Stomach smooth muscle (tissue), 2 donors: ENCODE data around the gene IL2RA.

Experiments used
- H3K27ac ChIP-seq: one replicate; pipeline ENCODE4 v1.7.0; 2013; ENCODE audit warnings: mild to moderate bottlenecking, low read length, inconsistent platforms
- H3K27me3 ChIP-seq, 2 donors: one replicate each; pipeline ENCODE4 v1.7.0; 2013; ENCODE audit warnings: low read length in 2 of 2; ENCODE audit not compliant: insufficient read depth in 2 of 2, control insufficient read depth in 1 of 2
- H3K36me3 ChIP-seq, 2 donors: one replicate each; pipeline ENCODE4 v1.7.0; 2013; ENCODE audit warnings: low read length in 2 of 2; ENCODE audit not compliant: control insufficient read depth in 2 of 2, insufficient read depth in 2 of 2
- H3K4me1 ChIP-seq: one replicate; pipeline ENCODE4 v1.7.0; 2013; ENCODE audit warnings: low read length; ENCODE audit not compliant: control insufficient read depth, insufficient read depth
- H3K4me3 ChIP-seq, 2 donors: one replicate each; pipeline ENCODE4 v1.7.0; 2013; ENCODE audit warnings: low read length in 2 of 2
- H3K9ac ChIP-seq, 2 donors: one replicate each; pipeline ENCODE4 v1.7.0; 2013; ENCODE audit warnings: low read length in 2 of 2, mild to moderate bottlenecking in 1 of 2
- H3K9me3 ChIP-seq, 2 donors: one replicate each; pipeline ENCODE4 v1.7.0; 2013; ENCODE audit warnings: low read length in 2 of 2; ENCODE audit not compliant: control insufficient read depth in 2 of 2
- donor health status: healthy.
- donor health status: Pancreatic carcinoma.

IL2RA gene

GRCh38 chr10:5999440-6000165 lies 62.6 kb downstream of the IL2RA start:
- Histone ChIP-seq H3K9ac (no peak overlapping the region), H3K27ac (no peak overlapping the region), H3K4me1 (no peaks in the 10 kb centered on the region), H3K9me3 (no peaks in the 10 kb centered on the region), H3K27me3 (peaks cover 0 to 5% of the 10 kb centered on the region in 2 donors), H3K36me3 (no peaks in the 10 kb centered on the region), H3K4me3 (no peak overlapping the region)

GRCh38 chr10:5996696-5997095 lies 65.5 kb downstream of the IL2RA start:
- no peaks in the 10 kb centered on the region for H3K36me3 ChIP-seq
- H3K27ac ChIP-seq: no peak overlapping the region
- H3K4me1 ChIP-seq: no peaks in the 10 kb centered on the region
- no peak overlapping the region for H3K9ac ChIP-seq
- peaks cover 0 to 3% of the 10 kb centered on the region in 2 donors for H3K9me3 ChIP-seq
- H3K4me3 ChIP-seq: no peak overlapping the region
- peaks cover 0 to 5% of the 10 kb centered on the region in 2 donors for H3K27me3 ChIP-seq

- Histone ChIP-seq H3K27me3 (no peaks in the 10 kb centered on the region), H3K4me1 (no peaks in the 10 kb centered on the region), H3K9ac (no peak overlapping the region), H3K9me3 (peaks cover 0 to 3% of the 10 kb centered on the region in 2 donors), H3K4me3 (no peak overlapping the region), H3K27ac (no peak overlapping the region), H3K36me3 (no peaks in the 10 kb centered on the region)
These were observed 69.8 kb downstream of the IL2RA start for GRCh38 chr10:5992398-5992797.

GRCh38 chr10:5991708-5992107 lies 70.5 kb downstream of the IL2RA start:
- Histone ChIP-seq H3K4me1 (no peaks in the 10 kb centered on the region), H3K27me3 (no peaks in the 10 kb centered on the region), H3K36me3 (no peaks in the 10 kb centered on the region), H3K9ac (no peak overlapping the region), H3K4me3 (no peak overlapping the region), H3K27ac (no peak overlapping the region), H3K9me3 (peaks cover 0 to 3% of the 10 kb centered on the region in 2 donors)

GRCh38 chr10:5989756-5990155 lies 72.4 kb downstream of the IL2RA start:
- Histone ChIP-seq H3K4me1 (no peaks in the 10 kb centered on the region), H3K9me3 (peaks cover 0 to 3% of the 10 kb centered on the region in 2 donors), H3K36me3 (no peaks in the 10 kb centered on the region), H3K27me3 (no peaks in the 10 kb centered on the region), H3K9ac (no peak overlapping the region), H3K27ac (no peak overlapping the region), H3K4me3 (no peak overlapping the region)

GRCh38 chr10:5988336-5988920 lies 73.7 kb downstream of the IL2RA start:
- peaks cover 0 to 3% of the 10 kb centered on the region in 2 donors for H3K9me3 ChIP-seq
- no peaks in the 10 kb centered on the region for H3K36me3 ChIP-seq
- no peak overlapping the region for H3K9ac ChIP-seq
- H3K4me3 ChIP-seq: no peak overlapping the region
- H3K27me3 ChIP-seq: peaks cover 0 to 5% of the 10 kb centered on the region in 2 donors
- H3K27ac ChIP-seq: peak overlapping the region; percentile 24
- H3K4me1 ChIP-seq: peaks cover 3% of the 10 kb centered on the region

- no peak overlapping the region for H3K9ac ChIP-seq
- no peaks in the 10 kb centered on the region for H3K9me3 ChIP-seq
- no peaks in the 10 kb centered on the region for H3K36me3 ChIP-seq
- H3K27me3 ChIP-seq: peaks cover 0 to 5% of the 10 kb centered on the region in 2 donors
- peaks cover 3% of the 10 kb centered on the region for H3K4me1 ChIP-seq
- H3K27ac ChIP-seq: peak overlapping the region; percentile 24
- no peak overlapping the region for H3K4me3 ChIP-seq
These were observed 74.4 kb downstream of the IL2RA start for GRCh38 chr10:5987747-5988146.

GRCh38 chr10:5985029-5985428 lies 77.1 kb downstream of the IL2RA start:
- Histone ChIP-seq H3K27ac (no peak overlapping the region), H3K36me3 (no peaks in the 10 kb centered on the region)

GRCh38 chr10:5983774-5984173 lies 78.4 kb downstream of the IL2RA start:
- Histone ChIP-seq H3K9me3 (no peaks in the 10 kb centered on the region), H3K9ac (no peak overlapping the region), H3K27ac (no peak overlapping the region)

More at GRCh38 chr10:5985029-5985428, 77.1 kb downstream of the IL2RA start:
- H3K9me3 ChIP-seq: no peaks in the 10 kb centered on the region
- H3K9ac ChIP-seq: no peak overlapping the region
- H3K4me1 ChIP-seq: peaks cover 3% of the 10 kb centered on the region
- H3K4me3 ChIP-seq: no peak overlapping the region
- peaks cover 0 to 5% of the 10 kb centered on the region in 2 donors for H3K27me3 ChIP-seq

GRCh38 chr10:5981529-5981928 lies 80.6 kb downstream of the IL2RA start:
- Histone ChIP-seq H3K27ac (no peak overlapping the region), H3K36me3 (no peaks in the 10 kb centered on the region)

More at GRCh38 chr10:5983774-5984173, 78.4 kb downstream of the IL2RA start:
- Histone ChIP-seq H3K36me3 (no peaks in the 10 kb centered on the region), H3K4me3 (no peak overlapping the region), H3K4me1 (peaks cover 3% of the 10 kb centered on the region), H3K27me3 (peaks cover 0 to 5% of the 10 kb centered on the region in 2 donors)

GRCh38 chr10:5978230-5978489 lies 84.0 kb downstream of the IL2RA start:
- peak overlapping the region; percentile 66 for H3K27ac ChIP-seq
- H3K9me3 ChIP-seq: no peaks in the 10 kb centered on the region
- peaks cover 7% of the 10 kb centered on the region for H3K4me1 ChIP-seq
- peak overlapping the region; percentile 55 to 65 for H3K9ac ChIP-seq
- H3K27me3 ChIP-seq: no peaks in the 10 kb centered on the region
- no peaks in the 10 kb centered on the region for H3K36me3 ChIP-seq
- peak overlapping the region; percentile 91 to 94 for H3K4me3 ChIP-seq

More at GRCh38 chr10:5981529-5981928, 80.6 kb downstream of the IL2RA start:
- Histone ChIP-seq H3K9ac (no peak overlapping the region), H3K27me3 (peaks cover 0 to 5% of the 10 kb centered on the region in 2 donors), H3K9me3 (no peaks in the 10 kb centered on the region), H3K4me1 (peaks cover 7% of the 10 kb centered on the region), H3K4me3 (no peak overlapping the region)
